HTERT RPE-1 (cell line): Measurements from ENCODE around the gene SRSF1.
"Not testable (repeated sequence)": the region's sequence is repeated elsewhere in the genome, so short reads cannot be mapped to it uniquely, and the experiment has no call there.

Source experiments
- in situ Hi-C: fragments of 300-500 bp; cut with MboI; formaldehyde crosslinking; loops from 4 replicates; pipeline ENCODE4 v1.14.3; 2020; ENCODE audit warnings: low sequenced_read_pairs

The SRSF1 gene, protein sequence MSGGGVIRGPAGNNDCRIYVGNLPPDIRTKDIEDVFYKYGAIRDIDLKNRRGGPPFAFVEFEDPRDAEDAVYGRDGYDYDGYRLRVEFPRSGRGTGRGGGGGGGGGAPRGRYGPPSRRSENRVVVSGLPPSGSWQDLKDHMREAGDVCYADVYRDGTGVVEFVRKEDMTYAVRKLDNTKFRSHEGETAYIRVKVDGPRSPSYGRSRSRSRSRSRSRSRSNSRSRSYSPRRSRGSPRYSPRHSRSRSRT

DNA sequence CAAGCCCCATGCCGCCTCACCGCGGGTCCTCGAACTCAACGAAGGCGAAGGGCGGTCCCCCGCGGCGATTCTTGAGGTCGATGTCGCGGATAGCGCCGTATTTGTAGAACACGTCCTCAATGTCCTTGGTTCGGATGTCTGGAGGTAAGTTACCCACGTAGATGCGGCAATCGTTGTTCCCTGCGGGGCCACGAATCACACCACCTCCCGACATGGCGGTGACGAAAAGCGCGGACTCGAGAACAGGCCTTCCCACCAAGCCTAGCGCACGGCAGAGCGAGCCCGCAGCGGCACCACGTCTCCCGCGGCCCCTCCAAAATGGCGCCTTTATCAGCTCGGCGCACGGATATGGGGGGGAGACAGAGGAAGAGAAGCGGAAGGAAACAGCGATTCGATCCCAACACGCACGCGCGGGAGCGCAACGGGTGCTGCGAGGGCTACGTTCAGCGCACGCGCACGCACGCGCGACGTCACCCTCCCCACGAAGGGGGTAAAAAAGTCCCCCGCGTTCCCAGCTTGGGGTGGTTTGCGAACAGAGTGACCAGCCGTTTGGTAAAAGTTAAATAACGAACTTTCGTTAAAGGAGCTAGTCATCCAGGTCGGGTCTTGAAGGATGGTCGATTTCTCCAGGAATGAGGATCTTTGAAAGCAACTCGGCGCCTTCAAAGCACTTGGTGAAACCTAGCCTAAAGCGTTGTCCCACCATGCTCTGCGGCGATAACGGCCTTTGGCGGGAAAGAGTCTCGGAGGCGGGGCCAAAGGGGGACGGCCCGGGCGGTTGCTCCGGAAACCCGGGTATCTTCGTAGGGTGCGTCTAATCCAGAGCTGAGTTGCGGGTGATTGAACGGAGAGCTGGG is at the start of gene SRSF1:
TSS of gene SRSF1 (minus strand) at position 323 of the 857 bp plus-strand sequence. CDS start at position 214, 109 bp downstream.
- in situ Hi-C loops: no loop called here

DNA sequence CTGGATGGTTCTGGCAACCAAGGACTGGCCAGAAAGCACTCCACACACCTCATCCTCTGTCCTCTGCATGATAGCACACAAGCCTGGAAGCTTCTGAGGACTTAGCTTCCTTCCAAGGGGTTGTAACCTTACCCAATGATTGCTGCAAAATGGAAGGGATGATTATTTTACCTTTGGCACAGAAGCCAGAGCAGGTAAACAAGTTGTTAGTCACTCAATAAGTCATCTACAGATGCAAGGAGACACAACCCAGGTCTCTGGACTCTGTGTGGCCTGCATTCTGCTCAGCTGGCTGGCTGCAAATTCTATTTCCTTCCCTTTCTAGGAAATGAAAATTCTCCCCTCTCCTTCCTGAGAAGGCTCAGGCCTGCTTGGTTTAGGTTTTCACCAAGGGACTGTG is 49.4 kb upstream of the SRSF1 start:
- in situ Hi-C loops: no loop called here

DNA sequence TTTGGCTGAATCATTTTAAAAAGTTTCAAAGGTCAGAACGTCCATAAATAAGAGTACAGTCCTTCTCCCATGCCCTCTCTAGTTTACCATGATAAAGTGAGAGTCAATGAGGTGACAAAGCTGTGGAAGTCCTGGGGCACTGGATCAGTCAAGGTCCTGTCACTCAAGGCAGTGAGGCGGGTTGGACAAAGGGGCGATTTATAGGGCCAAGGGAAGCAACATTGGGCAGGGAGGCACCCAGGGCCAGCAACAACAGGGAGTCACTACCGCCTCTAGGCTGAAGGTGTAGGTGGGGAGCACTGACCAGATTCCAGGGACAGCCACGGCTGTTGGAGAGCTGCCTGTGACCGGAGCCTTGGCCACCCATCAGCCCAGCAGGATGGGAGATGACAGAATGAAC is 47.6 kb upstream of the SRSF1 start:
- in situ Hi-C loops: no loop called here

DNA sequence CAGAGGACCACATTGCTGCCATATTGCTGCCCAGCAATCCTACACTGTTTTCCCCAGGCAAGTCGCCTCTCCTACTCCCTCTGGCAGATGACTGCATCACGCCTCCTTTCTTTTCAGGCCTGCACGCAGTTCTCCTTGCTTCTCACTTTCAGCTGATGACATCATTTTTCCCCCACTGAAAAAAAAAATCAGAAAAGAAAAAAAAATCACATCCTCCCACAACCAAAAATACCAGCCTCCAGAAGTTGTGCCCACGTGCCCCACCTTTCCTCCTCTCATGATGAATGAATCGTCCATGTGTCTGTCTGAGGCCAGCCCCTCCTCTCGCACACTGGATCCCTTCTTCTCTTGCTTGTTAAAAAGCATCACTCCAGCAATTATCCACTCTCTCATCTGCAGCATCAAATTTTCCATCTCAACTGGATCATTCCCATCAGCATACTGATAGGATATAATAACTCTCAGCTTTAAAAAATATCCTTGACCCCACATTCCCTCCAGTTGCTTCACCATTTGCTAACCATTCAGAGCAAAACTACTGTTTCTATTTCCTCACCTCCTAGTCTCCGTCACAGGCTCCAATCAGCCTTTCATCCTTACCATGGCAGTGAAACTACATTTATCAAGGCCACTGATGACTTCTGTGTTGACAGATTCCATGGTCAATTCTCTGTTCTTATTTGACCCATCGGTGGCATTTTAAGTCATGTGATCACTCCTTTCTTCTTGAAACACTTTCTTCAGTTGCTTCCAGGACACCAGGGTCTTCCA is 46.1 kb upstream of the SRSF1 start:
- in situ Hi-C loops: no loop called here

DNA sequence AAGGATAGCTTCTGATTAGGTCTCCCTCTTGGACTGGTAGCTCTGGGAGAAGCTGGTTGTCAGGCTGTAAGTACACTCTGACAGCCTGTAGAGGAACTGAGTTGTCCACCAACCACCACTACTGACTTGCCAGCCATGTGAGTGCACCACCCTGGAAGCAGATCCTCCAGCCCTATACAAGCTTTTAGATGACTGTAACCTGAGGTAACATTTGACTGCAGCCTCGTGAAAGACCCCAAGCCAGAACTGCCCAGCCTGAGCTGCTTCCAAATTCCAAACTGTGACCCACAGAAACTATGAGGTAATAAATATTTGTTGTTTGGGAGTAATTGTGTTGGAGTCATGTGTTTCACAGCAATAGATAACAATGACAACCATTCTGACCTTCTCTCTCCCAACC is 45.4 kb upstream of the SRSF1 start:
- in situ Hi-C loops: no loop called here

DNA sequence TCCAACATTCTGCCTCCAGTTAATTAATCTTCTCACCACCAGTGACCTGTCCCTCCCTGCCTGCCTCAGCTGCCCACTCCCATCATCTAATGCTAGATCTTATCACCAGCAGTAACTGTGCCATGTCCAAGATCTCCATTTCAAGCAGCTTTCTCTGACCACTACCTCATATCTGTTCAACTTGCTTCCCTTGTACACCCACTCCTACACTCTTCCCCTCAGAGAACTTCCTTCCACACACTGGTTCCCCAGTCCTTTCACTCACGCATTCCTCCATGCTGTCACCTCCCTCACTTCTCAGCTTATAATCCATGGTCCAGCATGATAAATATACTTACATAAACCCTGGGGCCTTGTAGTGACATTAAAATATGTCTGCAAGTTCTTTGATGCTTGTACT is 44.4 kb upstream of the SRSF1 start:
- in situ Hi-C loops: no loop called here

DNA sequence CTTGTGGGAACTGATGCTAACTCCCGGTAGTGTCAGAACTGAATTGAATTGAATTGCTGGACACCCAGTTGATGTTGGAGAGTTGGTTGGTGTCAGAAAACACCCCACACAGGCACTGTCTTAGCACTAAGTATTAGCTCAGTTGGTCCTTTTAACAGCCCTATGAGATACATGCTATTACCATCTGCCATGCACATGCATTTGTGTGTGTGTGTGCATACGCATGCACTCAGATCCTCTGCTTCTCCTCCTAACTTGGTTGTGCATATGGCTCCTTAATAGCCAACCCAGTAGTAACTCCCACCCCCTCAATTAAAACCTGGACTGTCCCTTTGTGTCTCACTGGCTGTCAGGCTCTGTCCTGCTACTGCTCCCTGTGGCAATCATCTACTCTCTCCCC is 43.9 kb upstream of the SRSF1 start:
- in situ Hi-C loops: no loop called here

DNA sequence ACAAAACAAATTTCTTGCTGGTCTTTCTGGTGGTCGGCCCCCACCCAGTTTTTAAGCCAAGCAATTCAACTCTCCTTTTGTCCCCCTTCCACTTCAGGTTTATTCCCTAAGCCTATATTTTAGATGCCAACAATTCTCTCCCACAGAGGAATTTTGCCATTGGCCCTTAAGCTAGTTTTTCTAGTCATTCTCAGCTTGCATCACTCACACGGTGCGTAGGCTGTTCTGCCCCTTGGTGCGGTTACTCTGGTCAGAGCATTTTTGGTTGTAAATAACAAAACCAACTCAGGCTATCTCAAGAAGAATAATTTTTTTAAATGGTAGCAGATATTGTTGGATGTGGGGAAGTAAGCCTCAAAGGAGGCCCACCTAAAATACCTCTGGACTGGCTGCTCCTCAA is 42.5 kb upstream of the SRSF1 start:
- in situ Hi-C loops: no loop called here

DNA sequence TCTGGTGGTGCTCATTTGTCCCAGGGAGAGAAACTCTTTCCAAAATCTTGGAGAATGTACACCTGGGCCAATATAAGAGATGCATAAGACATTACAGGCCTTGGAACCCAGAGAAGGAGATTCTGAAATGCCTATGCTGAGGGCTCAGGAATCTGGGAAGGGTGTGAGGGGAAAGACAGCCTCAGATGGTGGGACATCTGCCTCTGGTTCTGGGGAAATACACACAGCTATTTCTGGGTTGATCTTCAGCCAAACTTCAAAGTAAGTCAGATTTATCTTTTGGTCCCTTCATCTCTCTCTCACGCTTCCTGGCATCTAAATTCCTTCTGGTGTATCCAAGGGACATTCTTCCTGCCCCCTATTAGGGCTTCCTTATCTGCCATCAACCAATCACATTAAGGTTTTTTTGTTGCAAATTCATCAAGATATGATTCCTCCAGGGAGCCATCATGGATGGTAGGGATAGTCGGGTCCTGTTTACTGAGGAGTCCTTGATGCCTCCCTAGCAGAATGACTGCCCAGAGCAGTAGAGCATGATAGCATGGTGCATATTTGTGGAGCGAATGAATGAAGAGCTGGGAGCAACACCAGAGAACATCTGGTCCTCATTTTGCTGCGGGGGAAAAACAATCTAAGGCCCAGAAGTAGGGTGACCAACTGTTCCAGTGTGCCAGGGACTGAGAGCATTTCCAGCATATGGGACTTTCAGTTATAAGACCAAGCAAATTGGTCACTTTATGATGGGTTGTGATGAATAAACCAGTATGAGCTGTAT is 40.5 kb upstream of the SRSF1 start:
- in situ Hi-C loops: no loop called here

DNA sequence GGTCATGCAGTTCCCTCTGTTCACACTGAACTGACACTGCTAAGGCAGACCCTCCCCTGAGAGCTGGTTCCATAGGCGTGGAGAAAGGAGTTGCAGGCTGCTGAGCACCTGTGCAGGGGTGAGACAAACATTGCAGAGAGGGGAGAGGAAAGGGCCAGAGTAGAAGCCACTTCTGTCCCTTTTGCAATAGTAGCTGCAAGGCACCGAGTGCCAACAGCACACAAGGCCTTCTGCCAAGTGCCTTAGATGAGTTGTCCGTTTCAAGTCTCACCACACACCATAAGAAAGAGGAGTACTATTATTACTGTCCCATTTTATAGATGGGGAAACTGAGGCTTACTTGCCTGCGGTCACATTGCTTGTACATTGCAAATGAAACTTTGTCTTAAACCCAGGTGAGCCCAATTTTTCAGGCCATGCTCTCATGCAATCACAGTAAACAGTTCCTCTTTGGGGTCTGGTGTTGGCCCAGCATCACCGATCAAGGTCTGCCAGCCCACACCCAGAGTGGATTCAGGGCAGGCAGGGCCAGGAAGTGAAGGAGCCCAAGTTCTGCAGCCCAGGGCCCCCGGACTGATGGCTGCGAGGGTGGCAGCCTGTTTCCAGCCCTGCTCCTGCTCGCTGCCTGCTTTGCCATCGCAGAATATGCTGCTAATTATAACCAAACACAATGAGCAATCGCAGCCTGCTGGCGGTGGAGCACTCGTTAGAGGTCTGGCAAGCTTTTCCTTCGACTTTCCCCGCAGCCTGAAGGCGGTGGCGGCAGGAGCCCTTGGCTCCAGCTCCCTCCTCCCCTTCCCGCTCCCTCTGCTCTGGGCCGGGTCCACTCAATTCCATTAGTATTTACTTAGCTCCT is 39.4 kb upstream of the SRSF1 start:
- in situ Hi-C loops: no loop called here

DNA sequence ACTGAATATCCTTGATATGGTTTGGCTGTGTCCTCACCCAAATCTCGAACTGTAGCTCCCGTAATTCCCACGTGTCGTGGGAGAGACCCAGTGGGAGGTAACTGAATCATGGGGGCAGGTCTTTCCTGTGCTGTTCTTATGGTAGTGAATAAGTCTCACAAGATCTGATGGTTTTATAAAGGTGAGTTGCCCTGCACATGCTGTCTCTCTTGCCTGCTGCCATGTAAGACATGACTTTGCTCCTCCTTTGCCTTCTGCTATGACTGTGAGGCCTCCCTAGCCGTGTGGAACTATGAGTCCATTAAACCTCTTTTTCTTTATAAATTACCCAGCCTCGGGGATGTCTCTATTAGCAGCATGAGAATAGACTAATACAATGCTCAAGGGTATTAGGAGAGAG is 37.2 kb upstream of the SRSF1 start:
- in situ Hi-C loops: not testable (repeated sequence)

DNA sequence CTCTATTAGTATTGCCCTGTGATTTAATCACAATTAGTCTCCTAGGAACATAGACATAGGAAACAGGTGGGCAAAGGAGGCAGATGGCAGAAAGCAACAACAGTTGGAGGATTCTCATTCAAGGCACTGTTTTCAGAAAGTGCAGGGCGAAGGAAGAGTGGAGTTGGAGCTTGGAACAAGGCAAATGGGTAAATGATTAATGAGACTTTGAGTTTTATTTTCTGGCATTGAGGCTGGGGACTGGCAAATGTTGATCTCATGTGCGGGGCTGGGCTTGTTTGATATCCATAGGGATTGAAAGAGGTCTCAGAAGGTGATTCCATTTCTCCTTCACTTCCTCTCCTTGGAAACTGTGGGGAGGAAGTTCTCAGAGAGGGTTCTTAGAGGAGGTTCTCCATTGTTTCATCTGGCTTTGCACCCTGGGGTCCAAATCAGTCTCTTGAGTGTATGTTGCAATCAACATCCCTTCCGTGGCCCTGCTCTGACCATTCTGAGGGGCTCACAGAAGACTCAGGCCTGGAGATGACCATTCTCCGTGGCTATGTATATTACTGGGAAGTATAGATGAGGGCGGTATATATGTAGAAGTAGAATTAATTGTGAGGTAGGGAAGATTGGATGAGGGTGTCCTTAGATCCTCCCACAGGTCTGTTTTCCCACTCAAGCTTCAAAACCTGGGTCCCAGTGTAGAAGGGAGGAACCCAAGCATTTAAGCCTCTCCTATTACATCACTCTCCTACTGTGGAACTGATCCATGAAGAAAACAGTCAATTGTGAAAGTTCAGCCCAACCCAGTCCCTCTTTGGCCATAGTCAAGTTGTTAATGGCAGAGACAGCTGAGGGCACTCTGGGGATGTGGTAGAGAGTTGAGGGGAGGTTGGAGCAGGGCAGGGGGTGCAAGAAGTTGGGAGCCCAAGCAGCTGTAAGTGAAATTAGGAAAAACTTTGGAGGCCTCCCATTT is 36.5 kb upstream of the SRSF1 start:
- in situ Hi-C loops: no loop called here

DNA sequence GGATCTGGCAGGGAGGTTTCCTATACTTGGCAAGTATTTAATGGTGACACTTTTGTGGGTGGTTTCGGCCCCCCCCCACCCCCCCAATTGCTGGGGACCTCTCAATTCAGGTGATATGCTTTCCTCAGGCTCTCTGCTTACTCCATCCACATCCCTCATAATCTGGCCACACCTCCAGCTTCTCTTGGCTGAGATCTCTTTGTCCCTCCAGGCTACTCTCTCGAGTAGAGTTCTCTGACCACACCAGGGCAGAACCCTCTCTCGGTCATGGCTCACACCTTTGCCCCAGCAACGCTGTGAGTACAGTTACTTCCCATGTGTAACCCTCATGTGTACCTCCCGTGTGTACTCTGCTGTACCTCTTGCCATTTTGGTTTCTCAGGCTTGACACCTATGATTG is 34.1 kb upstream of the SRSF1 start:
- in situ Hi-C loops: no loop called here

DNA sequence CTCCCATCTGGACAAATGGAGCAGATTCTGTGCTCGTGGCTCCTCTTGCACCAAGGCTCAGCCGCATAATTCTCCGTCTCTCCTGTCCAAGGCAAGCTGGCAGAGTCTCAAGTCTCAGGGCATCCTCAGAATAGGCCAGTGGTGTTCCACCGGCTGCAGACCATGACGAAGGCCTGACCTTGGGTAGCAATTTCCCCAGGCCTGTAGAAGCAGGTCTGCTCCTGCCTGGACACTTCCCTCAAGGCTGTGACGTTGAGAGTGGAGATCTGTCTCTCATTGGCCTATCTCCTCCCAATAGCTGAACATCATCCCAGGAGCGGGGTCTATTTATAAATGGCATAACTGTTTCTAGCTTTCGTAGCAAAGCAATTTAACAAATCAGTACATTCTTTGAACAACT is 33.3 kb upstream of the SRSF1 start:
- in situ Hi-C loops: no loop called here

DNA sequence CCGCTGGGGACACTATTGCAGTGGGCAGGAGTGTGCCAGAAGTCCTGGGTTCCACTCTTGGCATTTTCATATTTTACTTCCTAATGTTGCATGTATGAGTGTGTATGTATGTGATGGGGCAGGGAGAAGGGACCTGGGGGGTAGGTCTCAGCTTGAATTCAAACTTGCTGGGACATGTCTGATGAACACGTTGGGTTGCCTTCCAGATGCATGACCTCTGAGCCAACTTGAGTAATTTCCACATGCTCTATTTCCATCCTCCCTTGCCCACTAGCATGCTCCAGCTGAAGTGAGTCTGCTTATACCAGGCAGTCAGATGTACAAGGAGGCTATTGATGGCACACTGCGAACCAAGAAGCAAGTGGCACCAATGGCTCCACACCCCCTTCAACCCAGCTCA is 32.9 kb upstream of the SRSF1 start:
- in situ Hi-C loops: no loop called here

DNA sequence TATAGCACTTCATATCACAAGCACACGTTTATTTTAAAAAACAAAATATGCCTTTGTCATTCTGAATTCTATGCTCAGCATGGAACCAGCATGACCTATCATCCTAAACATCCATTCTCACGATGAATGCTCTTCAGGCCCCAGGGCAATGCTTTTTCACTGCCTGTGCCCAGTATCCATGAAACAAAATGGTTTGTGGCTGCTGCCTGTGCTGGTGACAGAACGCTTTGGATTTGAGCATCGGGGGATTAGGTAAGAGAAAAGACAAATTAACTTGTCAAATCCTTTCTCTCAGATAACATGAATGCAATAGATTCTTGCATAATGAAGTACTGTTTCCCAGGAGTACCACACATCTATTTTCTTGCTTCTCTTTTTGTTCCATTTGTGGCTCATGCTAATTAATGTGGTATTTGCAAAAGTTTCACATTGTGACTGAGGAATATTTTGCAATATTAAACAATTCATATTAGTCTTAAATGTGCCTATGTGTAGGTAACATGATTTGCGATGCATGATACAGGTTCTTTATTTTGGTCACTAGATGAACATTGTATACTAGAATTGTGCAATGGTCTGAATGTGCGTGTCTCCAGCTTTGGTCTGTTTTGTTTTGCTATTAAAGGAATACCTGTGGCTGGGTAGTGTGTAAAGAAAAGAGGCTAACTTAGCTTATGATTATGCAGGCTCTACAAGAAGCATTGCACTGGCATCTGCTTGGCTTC is 25.8 kb upstream of the SRSF1 start:
- in situ Hi-C loops: no loop called here

DNA sequence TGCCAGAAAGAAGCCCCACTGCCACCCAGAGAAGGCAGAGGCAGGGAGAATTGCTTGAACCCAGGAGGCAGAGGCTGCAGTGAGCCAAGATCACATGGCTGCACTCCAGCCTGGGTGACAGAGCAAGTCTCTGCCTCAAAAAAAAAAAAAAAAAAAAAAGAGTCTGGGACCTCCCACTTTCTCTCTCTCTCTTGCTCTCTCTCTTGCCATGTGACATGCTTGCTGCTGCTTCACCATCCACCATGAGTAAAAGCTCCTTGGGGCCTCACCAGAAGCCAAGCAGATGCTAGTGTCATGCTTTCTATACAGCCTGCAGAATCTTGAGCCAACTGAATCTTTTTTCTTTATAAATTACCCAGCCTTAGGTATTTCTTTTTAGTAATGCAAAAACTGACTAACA is 21.5 kb upstream of the SRSF1 start:
- in situ Hi-C loops: no loop called here

DNA sequence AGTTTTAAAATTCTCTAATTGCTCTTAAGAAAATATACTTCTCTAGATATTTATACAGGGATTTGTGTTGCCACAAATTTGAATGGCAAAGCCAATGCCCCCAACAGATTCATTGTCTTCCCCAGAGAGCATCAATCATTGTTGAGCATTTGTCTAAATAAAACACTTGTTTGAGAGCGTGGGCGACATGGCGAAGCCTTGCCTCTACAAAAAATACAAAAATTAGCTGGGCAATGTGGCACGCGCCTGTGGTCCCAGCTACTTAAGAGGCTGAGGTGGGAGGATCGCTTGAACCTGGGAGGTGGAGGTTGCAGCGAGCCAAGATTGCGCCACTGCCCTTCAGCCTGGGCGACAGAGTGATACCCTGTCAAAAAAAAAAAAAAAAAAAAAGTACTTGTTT is 13.4 kb upstream of the SRSF1 start:
- in situ Hi-C loops: no loop called here
